Caco-2 (cell line): ENCODE data around the gene SLC34A2. TPM values are rescaled to one million over a fixed set of nuclear protein-coding genes. Genes with fewer than 3 reads are reported as not detected.

ENCODE experiments used
- BruUV-seq: library from RNA; stranded (reverse); fragments of 400-500 nt; replicated peaks from 2 replicates; lab custom pipeline; 2021; lab: Mats Ljungman, UMichigan
- CTCF ChIA-PET: fragments of 300-600 bp; sonication (Branson Sonifier 250); formaldehyde crosslinking; loops from one replicate; lab custom pipeline; 2022; ENCODE audit warnings: antibody characterized with exemption; lab: Charles Lee
- POLR2A ChIA-PET: fragments of 300-600 bp; sonication (Branson Sonifier 250); formaldehyde crosslinking; loops from one replicate; lab custom pipeline; 2022; ENCODE audit warnings: antibody characterized with exemption; lab: Charles Lee
- DNase-seq, 2 experiments: peaks; one replicate each; pipeline versions ENCODE4 v3.0.0 to v3.0.0-alpha.2; 2020 to 2022
- H3K27me3 ChIP-seq: replicated peaks from 2 replicates; pipeline ENCODE4 v1.6.0; 2011; ENCODE audit warnings: low read length; ENCODE audit not compliant: control insufficient read depth, insufficient read depth
- H3K36me3 ChIP-seq: 2 replicates; pipeline ENCODE4 v1.5.1; 2011; ENCODE audit warnings: low read length; ENCODE audit not compliant: control insufficient read depth, insufficient read depth
- H3K4me1 ChIP-seq: fragments of 250-450 bp; sonication (Bioruptor Pico); 2 replicates; pipeline ENCODE4 v1.5.1; 2020; ENCODE audit warnings: mild to moderate bottlenecking
- H3K4me3 ChIP-seq: 2 replicates; pipeline ENCODE4 v1.5.1; 2011; ENCODE audit warnings: low read depth, mild to moderate bottlenecking, control low read depth, low read length
- H3K9me3 ChIP-seq: fragments of 250-450 bp; sonication (Bioruptor Pico); 2 replicates; pipeline ENCODE4 v1.5.1; 2020; ENCODE audit warnings: mild to moderate bottlenecking, moderate library complexity
- H3K27ac Mint-ChIP-seq: one replicate; pipeline ENCODE4 v1.8.0; 2022; ENCODE audit warnings: mixed read lengths; ENCODE audit not compliant: unreplicated experiment
- H3K27me3 Mint-ChIP-seq: one replicate; pipeline ENCODE4 v1.8.0; 2022; ENCODE audit warnings: mixed read lengths; ENCODE audit not compliant: insufficient read depth, unreplicated experiment
- H3K36me3 Mint-ChIP-seq: one replicate; pipeline ENCODE4 v1.8.0; 2022; ENCODE audit warnings: mild to moderate bottlenecking, mixed read lengths; ENCODE audit not compliant: insufficient read depth, unreplicated experiment
- H3K4me1 Mint-ChIP-seq: one replicate; pipeline ENCODE4 v1.8.0; 2022; ENCODE audit warnings: low read depth, mixed read lengths; ENCODE audit not compliant: unreplicated experiment
- H3K4me3 Mint-ChIP-seq: one replicate; pipeline ENCODE4 v1.8.0; 2022; ENCODE audit warnings: mild to moderate bottlenecking, moderate library complexity, mixed read lengths; ENCODE audit not compliant: unreplicated experiment
- H3K9me3 Mint-ChIP-seq: one replicate; pipeline ENCODE4 v1.8.0; 2022; ENCODE audit warnings: mixed read lengths; ENCODE audit not compliant: unreplicated experiment
- CTCF ChIP-seq, 2 experiments: fragments of 200-600 bp in 1 of 2; IDR thresholded peaks; 1 replicate in 1 of 2; 2 replicates in 1 of 2; pipeline versions ENCODE4 v1.5.1 to v1.8.0; 2011 to 2022; ENCODE audit warnings: antibody characterized with exemption in 1 of 2, control low read depth in 1 of 2, inconsistent platforms in 1 of 2, low read depth in 1 of 2, low read length in 1 of 2, mild to moderate bottlenecking in 1 of 2, moderate library complexity in 1 of 2; ENCODE audit not compliant: insufficient read depth in 1 of 2, severe bottlenecking in 1 of 2, unreplicated experiment in 1 of 2
- intact Hi-C: fragments of 100-400 bp; cut with micrococcal nuclease; formaldehyde crosslinking; loops from one replicate; pipeline ENCODE4 v1.10.0; 2022; ENCODE audit not compliant: unreplicated experiment
- total RNA-seq: library from RNA; stranded (reverse); gene quantifications from 2 replicates; pipeline ENCODE4 v1.2.3, GENCODE V29; 2022

SLC34A2 gene
- total RNA-seq, 1 experiment from 2014 or later, result 19.9 TPM

GRCh38 chr4:25702848-25703247, 47.2 kb downstream of the SLC34A2 start:
- BruUV-seq, result no TSS peak
- H3K27me3 Mint-ChIP-seq, result no peaks in the 10 kb centered on the region
- H3K27ac Mint-ChIP-seq, result no peak overlapping the region
- Histone ChIP-seq H3K36me3 (no peaks in the 10 kb centered on the region), H3K4me1 (no peaks in the 10 kb centered on the region), H3K27me3 (no peaks in the 10 kb centered on the region), H3K9me3 (no peaks in the 10 kb centered on the region), H3K4me3 (no peak overlapping the region)
- no peak overlapping the region for H3K4me3 Mint-ChIP-seq
- DNase-seq, result no peak
- CTCF ChIA-PET, result no interaction called here
- no peak for TF ChIP-seq CTCF (IDR thresholded peaks at IDR 0.05; ENCODE audit: insufficient read depth in 1 of 2, low read depth in 1 of 2, low read length in 1 of 2, severe bottlenecking in 1 of 2, unreplicated experiment in 1 of 2)
- no peaks in the 10 kb centered on the region for H3K9me3 Mint-ChIP-seq
- intact Hi-C loops, result no loop called here
- POLR2A ChIA-PET, result no interaction called here
- peaks cover 6% of the 10 kb centered on the region for H3K4me1 Mint-ChIP-seq
- no peaks in the 10 kb centered on the region for H3K36me3 Mint-ChIP-seq

- H3K9me3 Mint-ChIP-seq, result no peaks in the 10 kb centered on the region
- H3K4me3 ChIP-seq, result no peak overlapping the region
- intact Hi-C loops, result no loop called here
Observed at GRCh38 chr4:25703731-25704388, 48.2 kb downstream of the SLC34A2 start.

GRCh38 chr4:25704516-25704915, 48.9 kb downstream of the SLC34A2 start:
- Histone ChIP-seq H3K4me1 (no peaks in the 10 kb centered on the region), H3K4me3 (no peak overlapping the region), H3K27me3 (no peaks in the 10 kb centered on the region), H3K9me3 (no peaks in the 10 kb centered on the region), H3K36me3 (no peaks in the 10 kb centered on the region)
- ChIA-PET CTCF (no interaction called here), POLR2A (no interaction called here)
- no peak for TF ChIP-seq CTCF (IDR thresholded peaks at IDR 0.05; ENCODE audit: insufficient read depth in 1 of 2, low read depth in 1 of 2, low read length in 1 of 2, severe bottlenecking in 1 of 2, unreplicated experiment in 1 of 2)
- intact Hi-C loops, result no loop called here
- H3K4me1 Mint-ChIP-seq, result peaks cover 6% of the 10 kb centered on the region
- no peak overlapping the region for H3K4me3 Mint-ChIP-seq
- no peaks in the 10 kb centered on the region for H3K36me3 Mint-ChIP-seq
- no peaks in the 10 kb centered on the region for H3K27me3 Mint-ChIP-seq
- H3K27ac Mint-ChIP-seq, result no peak overlapping the region
- no TSS peak for BruUV-seq
- H3K9me3 Mint-ChIP-seq, result no peaks in the 10 kb centered on the region
- no peak for DNase-seq

More at GRCh38 chr4:25703731-25704388, 48.2 kb downstream of the SLC34A2 start:
- BruUV-seq, result no TSS peak
- Mint-ChIP-seq H3K27me3 (no peaks in the 10 kb centered on the region), H3K36me3 (no peaks in the 10 kb centered on the region), H3K27ac (no peak overlapping the region), H3K4me1 (peaks cover 6% of the 10 kb centered on the region), H3K4me3 (no peak overlapping the region)
- CTCF ChIA-PET, result no interaction called here
- no peak for DNase-seq
- Histone ChIP-seq H3K36me3 (no peaks in the 10 kb centered on the region), H3K4me1 (no peaks in the 10 kb centered on the region), H3K27me3 (no peaks in the 10 kb centered on the region), H3K9me3 (no peaks in the 10 kb centered on the region)
- POLR2A ChIA-PET, result no interaction called here
- TF ChIP-seq CTCF (IDR thresholded peaks at IDR 0.05; ENCODE audit: insufficient read depth in 1 of 2, low read depth in 1 of 2, low read length in 1 of 2, severe bottlenecking in 1 of 2, unreplicated experiment in 1 of 2), result no peak
